ENCODE data around the gene LIPT2.
A peak's percentile ranks its signal among the peaks of the same experiment; 100 is the strongest.

Gene LIPT2

GRCh38 chr11:74464746-74465145 lies 28.8 kb downstream of the LIPT2 start:
- no peak for DNase-seq (ENCODE audit: low spot score)

- DNase-seq (ENCODE audit: low spot score), result no peak
Observed at GRCh38 chr11:74463216-74463615, 30.3 kb downstream of the LIPT2 start.

GRCh38 chr11:74462631-74463030 lies 30.9 kb downstream of the LIPT2 start:
- DNase-seq (ENCODE audit: low spot score), result no peak

- DNase-seq (ENCODE audit: low spot score), result no peak
Observed at GRCh38 chr11:74462009-74462408, 31.5 kb downstream of the LIPT2 start.

- no peak for DNase-seq (ENCODE audit: low spot score)
Observed at GRCh38 chr11:74460481-74461154, 32.9 kb downstream of the LIPT2 start.

GRCh38 chr11:74460065-74460464 lies 33.5 kb downstream of the LIPT2 start:
- no peak for DNase-seq (ENCODE audit: low spot score)

- DNase-seq (ENCODE audit: low spot score), result no peak
Observed at GRCh38 chr11:74459584-74459983, 33.9 kb downstream of the LIPT2 start.

- DNase-seq (ENCODE audit: low spot score), result no peak
Observed at GRCh38 chr11:74457356-74457755, 36.2 kb downstream of the LIPT2 start.

- DNase-seq (ENCODE audit: low spot score), result peak; percentile 65
Observed at GRCh38 chr11:74453373-74453975, 40.0 kb downstream of the LIPT2 start.

GRCh38 chr11:74452366-74452765 lies 41.2 kb downstream of the LIPT2 start:
- DNase-seq (ENCODE audit: low spot score), result no peak

- DNase-seq (ENCODE audit: low spot score), result no peak
Observed at GRCh38 chr11:74450318-74450717, 43.2 kb downstream of the LIPT2 start.

- peak; percentile 83 for DNase-seq (ENCODE audit: low spot score)
Observed at GRCh38 chr11:74449369-74449931, 44.1 kb downstream of the LIPT2 start.

GRCh38 chr11:74447720-74448119 lies 45.8 kb downstream of the LIPT2 start:
- DNase-seq (ENCODE audit: low spot score), result no peak

- DNase-seq (ENCODE audit: low spot score), result no peak
Observed at GRCh38 chr11:74446532-74446938, 47.0 kb downstream of the LIPT2 start.

GRCh38 chr11:74444173-74444826 lies 49.2 kb downstream of the LIPT2 start:
- no peak for DNase-seq (ENCODE audit: low spot score)

- no peak for DNase-seq (ENCODE audit: low spot score)
Observed at GRCh38 chr11:74443071-74443864, 50.3 kb downstream of the LIPT2 start.

GRCh38 chr11:74442636-74443035 lies 50.9 kb downstream of the LIPT2 start:
- no peak for DNase-seq (ENCODE audit: low spot score)

Measured in kidney capillary endothelial cell (primary cell).